ENCODE data around the gene KRTAP10-9. TPM values are rescaled to one million over a fixed set of nuclear protein-coding genes. Genes with fewer than 3 reads are reported as not detected.
A peak's percentile ranks its signal among the peaks of the same experiment; 100 is the strongest.

KRTAP10-9 gene
- total RNA-seq, 1 donor from 2014 or later: not detected

GRCh38 chr21:44615911-44616590, 10.8 kb upstream of the KRTAP10-9 start:
- H3K4me3 ChIP-seq: no peak overlapping the region
- H3K9me3 ChIP-seq: peaks cover 5% of the 10 kb centered on the region
- intact Hi-C loops (cut with DNase I): no loop called here
- H3K27ac ChIP-seq: no peak overlapping the region
- H3K36me3 ChIP-seq: no peaks in the 10 kb centered on the region
- DNase-seq (ENCODE audit: extremely low spot score in 2 of 2): peak in 1 of 2 donors; percentile 95
- H3K27me3 ChIP-seq: no peaks in the 10 kb centered on the region
- H3K4me1 ChIP-seq: no peaks in the 10 kb centered on the region
- TF ChIP-seq CTCF (IDR thresholded peaks at IDR 0.05): no peak
- TF ChIP-seq POLR2AphosphoS5 (IDR thresholded peaks at IDR 0.05; ENCODE audit: insufficient read depth in 1 of 2, low read depth in 1 of 2): no peak
- TF ChIP-seq POLR2A (IDR thresholded peaks at IDR 0.05): no peak

- H3K27me3 ChIP-seq: no peaks in the 10 kb centered on the region
- H3K27ac ChIP-seq: no peak overlapping the region
- no peak for TF ChIP-seq POLR2A (IDR thresholded peaks at IDR 0.05)
- TF ChIP-seq CTCF (IDR thresholded peaks at IDR 0.05): no peak
- no peak for TF ChIP-seq POLR2AphosphoS5 (IDR thresholded peaks at IDR 0.05; ENCODE audit: insufficient read depth in 1 of 2, low read depth in 1 of 2)
- peaks cover 4% of the 10 kb centered on the region for H3K9me3 ChIP-seq
- intact Hi-C loops (cut with DNase I): no loop called here
- peak in 1 of 2 donors; percentile 67 for DNase-seq (ENCODE audit: extremely low spot score in 2 of 2)
- H3K4me3 ChIP-seq: no peak overlapping the region
- H3K36me3 ChIP-seq: no peaks in the 10 kb centered on the region
- no peaks in the 10 kb centered on the region for H3K4me1 ChIP-seq
Measured at GRCh38 chr21:44616591-44616926, 10.3 kb upstream of the KRTAP10-9 start.

- DNase-seq (ENCODE audit: extremely low spot score in 2 of 2): peak; percentile 62 to 88
- TF ChIP-seq POLR2A (IDR thresholded peaks at IDR 0.05): no peak
- TF ChIP-seq POLR2AphosphoS5 (IDR thresholded peaks at IDR 0.05; ENCODE audit: insufficient read depth in 1 of 2, low read depth in 1 of 2): no peak
- no peak for TF ChIP-seq CTCF (IDR thresholded peaks at IDR 0.05)
Measured at GRCh38 chr21:44617071-44617501, 9.8 kb upstream of the KRTAP10-9 start.

GRCh38 chr21:44618504-44618903, 8.4 kb upstream of the KRTAP10-9 start:
- no peak for DNase-seq (ENCODE audit: extremely low spot score in 2 of 2)
- Histone ChIP-seq H3K4me1 (no peaks in the 10 kb centered on the region), H3K27me3 (no peaks in the 10 kb centered on the region), H3K9me3 (no peaks in the 10 kb centered on the region), H3K27ac (no peak overlapping the region), H3K4me3 (no peak overlapping the region), H3K36me3 (no peaks in the 10 kb centered on the region)
- intact Hi-C loops (cut with DNase I): no loop called here
- TF ChIP-seq POLR2A (IDR thresholded peaks at IDR 0.05) (no peak), CTCF (IDR thresholded peaks at IDR 0.05) (no peak), POLR2AphosphoS5 (IDR thresholded peaks at IDR 0.05; ENCODE audit: insufficient read depth in 1 of 2, low read depth in 1 of 2) (no peak)

More at GRCh38 chr21:44617071-44617501, 9.8 kb upstream of the KRTAP10-9 start:
- Histone ChIP-seq H3K27ac (no peak overlapping the region), H3K4me1 (no peaks in the 10 kb centered on the region), H3K9me3 (no peaks in the 10 kb centered on the region), H3K27me3 (no peaks in the 10 kb centered on the region), H3K36me3 (no peaks in the 10 kb centered on the region), H3K4me3 (no peak overlapping the region)
- intact Hi-C loops (cut with DNase I): no loop called here

GRCh38 chr21:44618909-44619308, 8.0 kb upstream of the KRTAP10-9 start:
- intact Hi-C loops (cut with DNase I): no loop called here
- no peak overlapping the region for H3K4me3 ChIP-seq
- no peaks in the 10 kb centered on the region for H3K36me3 ChIP-seq
- H3K9me3 ChIP-seq: peaks cover 2% of the 10 kb centered on the region
- TF ChIP-seq CTCF (IDR thresholded peaks at IDR 0.05): no peak
- no peak for TF ChIP-seq POLR2A (IDR thresholded peaks at IDR 0.05)
- TF ChIP-seq POLR2AphosphoS5 (IDR thresholded peaks at IDR 0.05; ENCODE audit: insufficient read depth in 1 of 2, low read depth in 1 of 2): no peak
- no peaks in the 10 kb centered on the region for H3K4me1 ChIP-seq
- no peaks in the 10 kb centered on the region for H3K27me3 ChIP-seq
- DNase-seq (ENCODE audit: extremely low spot score in 2 of 2): no peak
- no peak overlapping the region for H3K27ac ChIP-seq

Data from vagina (tissue), 2 donors.